Measurements from ENCODE around the gene ATF7. TPM values are rescaled to one million over a fixed set of nuclear protein-coding genes. Genes with fewer than 3 reads are reported as not detected.
A peak's percentile ranks its signal among the peaks of the same experiment; 100 is the strongest.

ATF7 gene
- polyA plus RNA-seq, 1 of the 3 experiments (the other 2 are of a cell fraction), result 12.8 TPM

- TF ChIP-seq REST (IDR thresholded peaks at IDR 0.05; ENCODE audit: low read depth, low read length) (no peak), FOSL2 (IDR thresholded peaks at IDR 0.05; ENCODE audit: borderline replicate concordance, low read depth) (no peak), TCF12 (IDR thresholded peaks at IDR 0.05) (no peak), IRF3 (IDR thresholded peaks at IDR 0.05; ENCODE audit: low read depth, low read length) (no peak), RAD21 (IDR thresholded peaks at IDR 0.05; ENCODE audit: low read length) (no peak)
These were observed 29.2 kb downstream of the ATF7 start (continued) for GRCh38 chr12:53596920-53597363.

- TF ChIP-seq RCOR1 (IDR thresholded peaks at IDR 0.05; ENCODE audit: low read length) (no peak), NFIC (IDR thresholded peaks at IDR 0.05; ENCODE audit: borderline replicate concordance) (0 out of 2 replicates have a peak, but pooled peaks have one; percentile 7), MEF2A (IDR thresholded peaks at IDR 0.05; ENCODE audit: borderline replicate concordance, low read depth) (no peak)
- Histone ChIP-seq H3K4me3 (ENCODE audit: low read depth in 2 of 2, low read length in 1 of 2) (no peak overlapping the region), H3K9ac (no peak overlapping the region), H3K9me3 (no peaks in the 10 kb centered on the region), H3K9me2 (no peaks in the 10 kb centered on the region), H3K79me2 (ENCODE audit: insufficient read depth) (peaks cover 21% of the 10 kb centered on the region; the same call in 1 of the 2 replicates), H3K27ac (ENCODE audit: low read depth in 2 of 2, low read length in 1 of 2) (peak overlapping the region in 1 of 2 experiments; percentile 23; a peak in 2 of 4 replicates), H3K27me3 (ENCODE audit: insufficient read depth) (no peaks in the 10 kb centered on the region), H4K20me1 (ENCODE audit: insufficient read depth) (peaks cover 15% of the 10 kb centered on the region), H3F3A (replicated peaks; ENCODE audit: insufficient read depth) (no peaks in the 10 kb centered on the region), H3K4me2 (no peak overlapping the region), H3K36me3 (replicated peaks in 1 of 2; ENCODE audit: control insufficient read depth in 1 of 2, insufficient read depth in 2 of 2, low read length in 1 of 2) (peaks cover 4 to 15% of the 10 kb centered on the region in 2 experiments), H3K4me1 (ENCODE audit: control insufficient read depth in 1 of 2, insufficient read depth in 2 of 2, low read depth in 1 of 2, low read length in 1 of 2) (peaks cover 17 to 23% of the 10 kb centered on the region in 2 experiments), H2AFZ (ENCODE audit: low read depth) (no peak overlapping the region)
- CTCF ChIA-PET, result interaction anchor here (0.6 to 2.8 kb wide), 3 partner anchors 14 to 81 kb away, joined by 3 to 16 read pairs (median 4); partner anchors contain the start of gene ATP5MC2
- POLR2A ChIA-PET, result no interaction called here
- WGBS (ENCODE audit: low lambda C conversion rate), result 94% methylated on average over 5 of the region's 5 CpGs
- DNase-seq, result no peak
These were observed 31.1 kb downstream of the ATF7 start for GRCh38 chr12:53594897-53595615.

GRCh38 chr12:53593707-53594106 is 32.5 kb downstream of the ATF7 start:
- no peaks in the 10 kb centered on the region for H3F3A ChIP-seq (replicated peaks; ENCODE audit: insufficient read depth)
- H3K4me2 ChIP-seq, result no peak overlapping the region
- H3K27ac ChIP-seq (ENCODE audit: low read depth in 2 of 2, low read length in 1 of 2), result peak overlapping the region in 1 of 2 experiments; percentile 17; a peak in 2 of 4 replicates
- peaks cover 17 to 23% of the 10 kb centered on the region in 2 experiments for H3K4me1 ChIP-seq (ENCODE audit: control insufficient read depth in 1 of 2, insufficient read depth in 2 of 2, low read depth in 1 of 2, low read length in 1 of 2)
- peaks cover 26% of the 10 kb centered on the region for H3K79me2 ChIP-seq (ENCODE audit: insufficient read depth)
- H3K9me2 ChIP-seq, result no peaks in the 10 kb centered on the region
- WGBS (ENCODE audit: low lambda C conversion rate), result 88% methylated on average over 6 of the region's 6 CpGs
- no peaks in the 10 kb centered on the region for H3K9me3 ChIP-seq
- CTCF ChIA-PET, result no interaction called here
- no peak overlapping the region for H3K4me3 ChIP-seq (ENCODE audit: low read depth in 2 of 2, low read length in 1 of 2)
- DNase-seq, result no peak
- peaks cover 15% of the 10 kb centered on the region for H4K20me1 ChIP-seq (ENCODE audit: insufficient read depth)
- peaks cover 4 to 8% of the 10 kb centered on the region in 2 experiments for H3K36me3 ChIP-seq (replicated peaks in 1 of 2; ENCODE audit: control insufficient read depth in 1 of 2, insufficient read depth in 2 of 2, low read length in 1 of 2)
- no peaks in the 10 kb centered on the region for H3K27me3 ChIP-seq (ENCODE audit: insufficient read depth)
- no peak overlapping the region for H2AFZ ChIP-seq (ENCODE audit: low read depth)
- POLR2A ChIA-PET, result no interaction called here
- no peak overlapping the region for H3K9ac ChIP-seq
- TF ChIP-seq MEF2A (IDR thresholded peaks at IDR 0.05; ENCODE audit: borderline replicate concordance, low read depth) (no peak), GABPA (IDR thresholded peaks at IDR 0.05; ENCODE audit: low read depth) (no peak), MXI1 (IDR thresholded peaks at IDR 0.05; ENCODE audit: low read depth, low read length) (no peak), NFIC (IDR thresholded peaks at IDR 0.05; ENCODE audit: borderline replicate concordance) (no peak), TCF12 (IDR thresholded peaks at IDR 0.05) (no peak), RFX5 (IDR thresholded peaks at IDR 0.05; ENCODE audit: low read length) (no peak), JUND (IDR thresholded peaks at IDR 0.05) (no peak), FOXM1 (IDR thresholded peaks at IDR 0.05; ENCODE audit: low read depth) (no peak), USF2 (IDR thresholded peaks at IDR 0.05; ENCODE audit: borderline replicate concordance, low read depth, low read length) (no peak), EZH2phosphoT487 (IDR thresholded peaks at IDR 0.05; ENCODE audit: borderline replicate concordance, low read depth) (no peak), ELF1 (IDR thresholded peaks at IDR 0.05) (no peak), EP300 (IDR thresholded peaks at IDR 0.05; ENCODE audit: borderline replicate concordance in 1 of 2, low read depth in 1 of 2, low read length in 1 of 2) (no peak), RXRA (IDR thresholded peaks at IDR 0.05; ENCODE audit: borderline replicate concordance, low read depth) (no peak), RAD21 (IDR thresholded peaks at IDR 0.05; ENCODE audit: low read length) (no peak), CHD2 (IDR thresholded peaks at IDR 0.05; ENCODE audit: low read length, partially characterized antibody) (no peak), GATA2 (CRISPR knock-in tag; IDR thresholded peaks at IDR 0.05) (no peak), NRF1 (IDR thresholded peaks at IDR 0.05; ENCODE audit: low read depth, low read length) (no peak)

All from SK-N-SH (cell line).